Body of pancreas (tissue), 4 donors: Measurements from ENCODE around the gene PCBD2.

Experiments
- POLR2A ChIP-seq, 3 donors: fragments of 450-650 bp; IDR thresholded peaks; one replicate each; pipeline ENCODE4 v1.6.1; 2016; ENCODE audit warnings: antibody characterized with exemption in 3 of 3, mild to moderate bottlenecking in 2 of 3
- TF ChIP-seq, protein P1 (sequence below), 7 experiments: fragments of 450-650 bp in 4 of 7; fragments of 200-600 bp in 3 of 7; sonication (generic) in 3 of 7; IDR thresholded peaks; one replicate each; pipeline ENCODE4 v1.5.1; 2016 to 2019; ENCODE audit warnings: antibody characterized with exemption in 7 of 7

GRCh38 chr5:134964359-134965270, 59.7 kb downstream of the PCBD2 start:
- TF ChIP-seq, protein P1, sequence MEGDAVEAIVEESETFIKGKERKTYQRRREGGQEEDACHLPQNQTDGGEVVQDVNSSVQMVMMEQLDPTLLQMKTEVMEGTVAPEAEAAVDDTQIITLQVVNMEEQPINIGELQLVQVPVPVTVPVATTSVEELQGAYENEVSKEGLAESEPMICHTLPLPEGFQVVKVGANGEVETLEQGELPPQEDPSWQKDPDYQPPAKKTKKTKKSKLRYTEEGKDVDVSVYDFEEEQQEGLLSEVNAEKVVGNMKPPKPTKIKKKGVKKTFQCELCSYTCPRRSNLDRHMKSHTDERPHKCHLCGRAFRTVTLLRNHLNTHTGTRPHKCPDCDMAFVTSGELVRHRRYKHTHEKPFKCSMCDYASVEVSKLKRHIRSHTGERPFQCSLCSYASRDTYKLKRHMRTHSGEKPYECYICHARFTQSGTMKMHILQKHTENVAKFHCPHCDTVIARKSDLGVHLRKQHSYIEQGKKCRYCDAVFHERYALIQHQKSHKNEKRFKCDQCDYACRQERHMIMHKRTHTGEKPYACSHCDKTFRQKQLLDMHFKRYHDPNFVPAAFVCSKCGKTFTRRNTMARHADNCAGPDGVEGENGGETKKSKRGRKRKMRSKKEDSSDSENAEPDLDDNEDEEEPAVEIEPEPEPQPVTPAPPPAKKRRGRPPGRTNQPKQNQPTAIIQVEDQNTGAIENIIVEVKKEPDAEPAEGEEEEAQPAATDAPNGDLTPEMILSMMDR (IDR thresholded peaks at IDR 0.05): no peak
- no peak for TF ChIP-seq POLR2A (IDR thresholded peaks at IDR 0.05)
